GM21619 (cell line): ENCODE measurements around the gene OPCML.

ENCODE experiments used
- ATAC-seq: cut with Tn5 transposase; IDR thresholded peaks from one replicate; pipeline ENCODE4 v1.9.1; 2021; ENCODE audit not compliant: unreplicated experiment

The OPCML gene

GRCh38 chr11:132777067-132777975 lies 755.0 kb downstream of the OPCML start:
- ATAC-seq: no peak

GRCh38 chr11:132773751-132774150 lies 758.5 kb downstream of the OPCML start:
- no peak for ATAC-seq

- no peak for ATAC-seq
These were observed 759.4 kb downstream of the OPCML start for GRCh38 chr11:132772703-132773545.

- ATAC-seq: no peak
These were observed 760.6 kb downstream of the OPCML start for GRCh38 chr11:132771746-132772145.

GRCh38 chr11:132770829-132771530 lies 761.3 kb downstream of the OPCML start:
- ATAC-seq: no peak

DNA sequence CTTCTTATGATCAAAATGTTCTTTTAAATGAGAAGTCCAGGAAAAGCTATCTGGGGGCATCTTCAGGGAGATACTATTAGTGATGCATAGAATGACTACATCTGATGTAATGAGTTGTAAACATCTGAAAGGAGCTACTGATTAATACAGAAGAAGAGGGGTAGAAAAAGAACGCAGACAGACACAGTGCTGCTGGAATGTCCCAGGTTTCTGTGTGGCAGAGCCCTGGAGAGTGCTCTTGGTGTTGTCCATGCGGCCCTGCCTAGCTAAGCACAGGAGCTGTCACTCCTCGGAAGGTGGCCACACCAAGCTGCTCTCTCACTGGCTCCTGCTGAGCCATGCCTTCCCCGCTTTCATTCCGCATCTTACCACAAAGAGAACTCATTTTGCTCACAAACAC lies 768.8 kb downstream of the OPCML start:
- no peak for ATAC-seq

GRCh38 chr11:132755934-132756333 lies 776.4 kb downstream of the OPCML start:
- no peak for ATAC-seq

DNA sequence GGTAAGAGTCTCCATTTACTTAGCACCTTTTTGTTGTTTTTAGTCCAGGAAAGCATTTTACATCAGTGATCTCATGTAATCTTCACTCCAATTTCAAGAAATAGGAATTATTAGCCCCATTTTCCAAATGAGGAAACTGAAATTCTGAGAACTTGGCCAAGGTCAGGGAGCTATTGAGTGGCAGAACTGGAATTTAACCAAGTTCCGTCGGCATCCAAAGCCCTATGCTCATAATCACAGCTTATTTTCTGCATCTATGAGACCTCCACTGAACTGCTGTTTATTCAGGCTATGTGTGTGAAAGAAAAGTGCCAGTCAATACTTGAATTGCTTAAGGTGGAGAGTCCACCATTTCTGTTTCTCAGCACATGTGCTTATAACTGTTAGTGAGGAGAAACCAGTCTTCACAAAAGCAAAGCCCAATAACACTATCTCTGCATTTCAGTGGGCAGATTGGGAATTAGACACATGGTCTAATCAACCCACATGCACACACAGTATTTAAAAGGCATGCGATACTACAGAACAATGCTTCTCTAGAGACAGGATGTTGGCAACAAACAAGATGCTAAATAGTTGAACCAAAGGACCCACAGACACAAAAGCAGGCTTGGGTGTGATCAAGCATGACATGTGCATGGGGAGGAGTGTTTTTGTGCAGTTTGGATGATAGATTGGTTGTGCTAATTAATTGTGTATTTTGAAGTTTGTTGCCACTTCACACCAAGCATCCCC lies 780.6 kb downstream of the OPCML start:
- no peak for ATAC-seq

DNA sequence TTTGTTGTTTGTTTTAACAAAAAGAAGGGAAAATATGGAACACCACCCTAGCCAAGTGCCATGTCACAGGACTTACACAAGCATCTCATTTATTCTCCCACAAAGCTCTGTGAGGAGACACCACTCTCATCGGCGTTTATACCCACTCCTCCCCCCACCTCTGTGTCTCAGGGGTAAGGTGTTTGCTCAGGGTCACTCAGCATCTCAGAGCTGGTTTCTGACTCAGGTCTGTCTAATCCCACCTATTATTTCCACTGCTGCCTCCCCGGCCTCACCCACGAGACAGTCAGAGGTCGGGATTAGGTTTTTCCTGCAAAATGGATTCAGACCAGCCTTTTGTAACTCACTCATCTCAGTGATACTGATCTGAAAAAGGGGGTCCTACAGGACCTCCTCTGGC lies 786.0 kb downstream of the OPCML start:
- ATAC-seq: no peak

- no peak for ATAC-seq
These were observed 787.0 kb downstream of the OPCML start for GRCh38 chr11:132745306-132745705.

GRCh38 chr11:132744771-132745170 lies 787.5 kb downstream of the OPCML start:
- no peak for ATAC-seq

- no peak for ATAC-seq
These were observed 788.7 kb downstream of the OPCML start for GRCh38 chr11:132743601-132744000.

GRCh38 chr11:132742929-132743328 lies 789.4 kb downstream of the OPCML start:
- ATAC-seq: no peak

DNA sequence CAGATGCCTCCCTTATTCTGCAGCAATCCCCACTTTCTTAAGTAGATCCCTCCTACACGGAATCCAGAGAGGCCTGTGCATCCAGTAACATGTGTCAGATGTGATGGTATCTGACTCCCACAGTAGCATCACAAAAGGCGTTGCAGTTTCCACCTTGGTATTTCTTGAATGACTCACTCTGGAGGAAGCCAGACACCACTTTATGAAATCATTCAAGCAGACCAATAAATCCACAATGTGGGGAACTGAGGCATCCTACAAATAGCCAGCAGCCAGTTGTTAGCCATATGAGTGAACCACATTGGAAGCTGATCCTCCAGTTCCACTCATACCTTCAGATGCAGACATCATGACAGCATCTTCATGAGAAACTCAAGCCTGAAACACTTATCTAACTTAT lies 798.1 kb downstream of the OPCML start:
- no peak for ATAC-seq

GRCh38 chr11:132728026-132728425 lies 804.3 kb downstream of the OPCML start:
- no peak for ATAC-seq

GRCh38 chr11:132721526-132721925 lies 810.8 kb downstream of the OPCML start:
- ATAC-seq: no peak

DNA sequence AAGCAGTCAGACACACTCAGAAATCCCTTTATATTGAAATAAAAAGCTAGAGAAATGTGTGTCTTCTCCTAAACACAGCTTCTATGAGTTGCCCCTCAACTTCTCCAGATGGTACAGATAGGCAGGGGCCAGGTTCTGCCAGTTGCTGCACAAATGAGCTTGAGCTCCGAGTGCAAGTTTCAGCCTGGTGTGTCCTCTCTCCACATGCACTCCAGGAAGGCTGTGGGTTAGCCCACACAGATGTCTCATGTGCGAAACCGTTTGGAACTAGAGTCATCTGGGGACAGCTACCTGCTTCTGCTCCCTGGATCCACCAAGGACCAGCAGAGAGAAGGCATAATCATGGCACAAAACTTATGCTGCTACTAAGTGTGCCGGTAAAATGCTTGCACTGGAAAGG lies 812.6 kb downstream of the OPCML start:
- no peak for ATAC-seq

GRCh38 chr11:132718711-132719671 lies 813.3 kb downstream of the OPCML start:
- ATAC-seq: no peak

DNA sequence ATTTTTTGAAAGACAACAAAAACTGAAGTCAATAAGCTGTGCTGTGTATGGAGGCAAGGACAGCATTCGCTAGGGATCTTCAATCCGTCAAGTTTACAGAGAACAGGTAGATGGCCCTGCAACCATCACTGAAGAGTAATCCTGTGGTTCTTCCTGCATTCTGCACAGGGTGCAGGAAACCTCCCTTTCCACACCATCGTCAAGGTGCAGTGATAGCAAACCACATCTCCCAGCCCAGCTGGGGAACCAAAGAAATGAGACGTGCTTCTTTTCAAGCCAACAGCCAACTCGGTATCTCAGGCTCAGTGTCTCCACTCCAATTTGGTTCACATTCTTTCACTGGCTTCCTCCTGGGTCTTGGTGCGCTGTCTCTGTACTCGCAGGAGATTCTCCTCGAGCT lies 814.5 kb downstream of the OPCML start:
- ATAC-seq: no peak

DNA sequence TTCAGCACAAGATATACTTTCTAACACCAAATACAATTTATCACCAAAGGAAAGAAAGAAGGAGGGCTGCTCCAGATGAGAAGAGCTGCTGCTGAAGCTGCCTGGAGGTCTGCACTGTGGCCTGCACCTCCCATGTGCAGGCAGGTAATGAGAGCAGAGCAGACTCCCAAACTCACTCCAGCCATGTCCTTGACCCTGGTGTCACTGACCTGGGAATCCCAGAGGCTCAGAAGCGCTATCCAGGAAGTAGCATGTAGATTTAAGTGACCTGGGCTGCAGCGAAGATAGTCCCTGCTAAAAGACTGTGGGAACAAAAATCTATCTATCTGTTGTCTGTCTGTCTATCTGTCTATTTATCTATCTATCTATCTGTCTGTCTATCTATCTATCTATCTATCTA lies 816.3 kb downstream of the OPCML start:
- ATAC-seq: no peak
